ENCODE results near the gene ETNK1.

DNA sequence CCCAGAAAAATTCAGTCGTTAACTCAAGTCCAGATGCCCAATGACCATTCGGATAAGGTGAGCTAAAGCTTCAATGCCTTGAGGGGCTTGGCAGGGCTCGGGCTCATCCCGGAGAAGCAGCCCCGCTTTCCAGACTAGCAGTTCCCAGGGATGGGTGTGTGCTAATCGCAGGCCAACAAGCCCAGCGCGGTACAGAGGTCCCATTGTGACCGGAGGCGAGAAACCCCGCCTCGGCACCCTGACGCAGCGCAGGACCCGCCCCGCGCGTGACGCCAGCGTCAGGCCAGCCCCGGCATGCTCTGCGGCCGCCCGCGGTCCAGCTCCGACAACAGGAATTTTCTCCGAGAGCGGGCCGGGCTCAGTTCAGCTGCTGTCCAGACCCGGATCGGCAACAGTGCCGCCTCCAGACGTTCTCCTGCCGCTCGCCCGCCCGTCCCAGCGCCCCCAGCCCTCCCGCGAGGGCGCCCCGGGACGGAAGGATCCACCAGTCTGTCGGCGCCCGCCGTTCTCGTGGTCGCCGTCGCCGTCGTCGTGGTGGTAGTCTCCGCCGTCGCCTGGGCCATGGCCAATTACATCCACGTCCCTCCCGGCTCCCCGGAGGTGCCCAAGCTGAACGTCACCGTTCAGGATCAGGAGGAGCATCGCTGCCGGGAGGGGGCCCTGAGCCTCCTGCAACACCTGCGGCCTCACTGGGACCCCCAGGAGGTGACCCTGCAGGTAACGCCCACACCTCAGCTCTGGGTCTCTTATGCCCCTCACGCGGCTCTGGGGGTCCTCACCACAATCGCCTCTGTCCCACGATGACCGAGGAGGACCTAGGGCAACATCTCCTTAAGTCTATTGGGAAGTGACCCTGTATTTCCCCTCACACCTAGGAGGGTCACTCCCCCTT lies at the start of gene ETNK1:
- TF ChIP-seq POLR2A (IDR thresholded peaks at IDR 0.05) (peak; percentile 77 to 98), POLR2AphosphoS5 (IDR thresholded peaks at IDR 0.05; ENCODE audit: insufficient read depth in 1 of 2, low read depth in 1 of 2) (peak; percentile 64 to 100)
- TF ChIP-seq, protein P1, sequence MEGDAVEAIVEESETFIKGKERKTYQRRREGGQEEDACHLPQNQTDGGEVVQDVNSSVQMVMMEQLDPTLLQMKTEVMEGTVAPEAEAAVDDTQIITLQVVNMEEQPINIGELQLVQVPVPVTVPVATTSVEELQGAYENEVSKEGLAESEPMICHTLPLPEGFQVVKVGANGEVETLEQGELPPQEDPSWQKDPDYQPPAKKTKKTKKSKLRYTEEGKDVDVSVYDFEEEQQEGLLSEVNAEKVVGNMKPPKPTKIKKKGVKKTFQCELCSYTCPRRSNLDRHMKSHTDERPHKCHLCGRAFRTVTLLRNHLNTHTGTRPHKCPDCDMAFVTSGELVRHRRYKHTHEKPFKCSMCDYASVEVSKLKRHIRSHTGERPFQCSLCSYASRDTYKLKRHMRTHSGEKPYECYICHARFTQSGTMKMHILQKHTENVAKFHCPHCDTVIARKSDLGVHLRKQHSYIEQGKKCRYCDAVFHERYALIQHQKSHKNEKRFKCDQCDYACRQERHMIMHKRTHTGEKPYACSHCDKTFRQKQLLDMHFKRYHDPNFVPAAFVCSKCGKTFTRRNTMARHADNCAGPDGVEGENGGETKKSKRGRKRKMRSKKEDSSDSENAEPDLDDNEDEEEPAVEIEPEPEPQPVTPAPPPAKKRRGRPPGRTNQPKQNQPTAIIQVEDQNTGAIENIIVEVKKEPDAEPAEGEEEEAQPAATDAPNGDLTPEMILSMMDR (IDR thresholded peaks at IDR 0.05) = no peak
